Activated T-cell treated with anti-CD3 and anti-CD28 coated beads, Interleukin-2, amount 50 U/mL, for 24 hours (primary cell): Measurements from ENCODE around the gene PHRF1.
"Not testable (repeated sequence)": the region's sequence is repeated elsewhere in the genome, so short reads cannot be mapped to it uniquely, and the experiment has no call there.

Experiments
- DNase-seq: peaks from one replicate; pipeline ENCODE4 v3.0.0-alpha.2; 2020
- H3K27ac Mint-ChIP-seq: 2 replicates; pipeline ENCODE4 v1.8.0; 2020; ENCODE audit warnings: mild to moderate bottlenecking, mixed read lengths
- H3K27me3 Mint-ChIP-seq: 2 replicates; pipeline ENCODE4 v1.8.0; 2020; ENCODE audit warnings: mixed read lengths
- H3K36me3 Mint-ChIP-seq: 2 replicates; pipeline ENCODE4 v1.8.0; 2020; ENCODE audit warnings: low read depth, mixed read lengths
- H3K4me1 Mint-ChIP-seq: 2 replicates; pipeline ENCODE4 v1.8.0; 2020; ENCODE audit warnings: low read depth, mixed read lengths
- H3K4me3 Mint-ChIP-seq: 2 replicates; pipeline ENCODE4 v1.8.0; 2020; ENCODE audit warnings: mild to moderate bottlenecking, moderate library complexity, mixed read lengths
- H3K9me3 Mint-ChIP-seq: 2 replicates; pipeline ENCODE4 v1.8.0; 2020; ENCODE audit warnings: mixed read lengths

The PHRF1 gene

DNA sequence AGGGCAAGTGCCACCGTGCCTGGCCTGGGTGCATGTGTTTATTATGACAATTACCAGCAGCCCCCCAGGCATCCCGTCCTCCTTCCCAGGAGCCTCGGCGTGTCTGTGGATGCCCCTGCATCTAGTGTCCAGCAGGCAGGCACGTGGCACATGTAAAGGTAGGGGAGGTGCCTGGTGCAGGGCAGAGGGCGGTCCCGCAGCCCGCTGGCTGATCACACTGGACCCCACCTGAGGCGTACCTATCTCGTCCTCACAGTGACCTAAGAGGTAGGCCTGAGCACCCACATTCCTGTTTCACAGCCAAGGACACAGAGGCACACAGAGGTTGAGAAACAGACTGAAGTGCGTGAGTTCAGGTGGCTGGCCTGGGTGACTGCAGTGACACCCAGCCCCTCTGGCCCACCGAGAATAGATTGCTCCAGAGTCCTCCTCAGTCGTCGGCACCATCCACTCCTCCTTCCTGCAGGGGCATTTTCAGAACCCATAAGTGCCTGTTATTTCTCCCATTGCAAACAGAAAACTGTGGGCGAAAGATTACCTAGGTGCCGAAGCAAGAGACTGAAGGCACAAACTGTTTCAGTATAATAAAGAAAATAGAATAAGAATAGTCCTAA lies 3.0 kb upstream of the PHRF1 start:
- H3K9me3 Mint-ChIP-seq: no peaks in the 10 kb centered on the region
- H3K27me3 Mint-ChIP-seq: peaks cover 8% of the 10 kb centered on the region
- no peak overlapping the region for H3K27ac Mint-ChIP-seq
- no peak overlapping the region for H3K4me3 Mint-ChIP-seq
- H3K36me3 Mint-ChIP-seq: peaks cover 16% of the 10 kb centered on the region
- H3K4me1 Mint-ChIP-seq: peaks cover 28% of the 10 kb centered on the region
- DNase-seq: no peak

DNA sequence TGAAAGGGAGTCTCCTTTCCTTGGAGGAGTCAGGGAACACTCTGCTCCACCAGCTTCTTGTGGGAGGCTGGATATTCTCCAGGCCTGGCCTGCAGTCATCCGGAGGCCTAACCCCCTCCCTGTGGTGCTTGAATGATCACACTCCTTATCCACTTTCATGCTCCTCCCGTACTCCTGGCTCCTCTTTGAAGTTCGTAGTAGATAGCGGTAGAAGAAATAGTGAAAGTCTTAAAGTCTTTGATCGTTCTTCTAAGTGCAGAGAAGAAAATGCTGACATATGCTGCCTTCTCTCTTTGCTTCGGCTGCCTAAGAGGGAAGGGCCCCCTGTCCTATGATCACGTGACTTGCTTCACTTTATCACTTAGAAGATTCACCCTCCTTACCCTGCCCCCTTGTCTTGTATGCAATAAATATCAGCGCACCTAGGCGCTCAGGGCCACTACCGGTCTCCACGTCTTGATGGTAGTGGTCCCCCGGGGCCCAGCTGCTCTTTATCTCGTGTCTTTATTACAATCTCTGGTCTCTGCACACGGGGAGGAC lies 2.2 kb upstream of the PHRF1 start:
- not testable (repeated sequence) for DNase-seq, H3K27ac Mint-ChIP-seq, H3K9me3 Mint-ChIP-seq, H3K27me3 Mint-ChIP-seq
- H3K36me3 Mint-ChIP-seq: peaks cover 25% of the 10 kb centered on the region
- peaks cover 36% of the 10 kb centered on the region for H3K4me1 Mint-ChIP-seq
- peak overlapping the region; percentile 82 for H3K4me3 Mint-ChIP-seq

DNA sequence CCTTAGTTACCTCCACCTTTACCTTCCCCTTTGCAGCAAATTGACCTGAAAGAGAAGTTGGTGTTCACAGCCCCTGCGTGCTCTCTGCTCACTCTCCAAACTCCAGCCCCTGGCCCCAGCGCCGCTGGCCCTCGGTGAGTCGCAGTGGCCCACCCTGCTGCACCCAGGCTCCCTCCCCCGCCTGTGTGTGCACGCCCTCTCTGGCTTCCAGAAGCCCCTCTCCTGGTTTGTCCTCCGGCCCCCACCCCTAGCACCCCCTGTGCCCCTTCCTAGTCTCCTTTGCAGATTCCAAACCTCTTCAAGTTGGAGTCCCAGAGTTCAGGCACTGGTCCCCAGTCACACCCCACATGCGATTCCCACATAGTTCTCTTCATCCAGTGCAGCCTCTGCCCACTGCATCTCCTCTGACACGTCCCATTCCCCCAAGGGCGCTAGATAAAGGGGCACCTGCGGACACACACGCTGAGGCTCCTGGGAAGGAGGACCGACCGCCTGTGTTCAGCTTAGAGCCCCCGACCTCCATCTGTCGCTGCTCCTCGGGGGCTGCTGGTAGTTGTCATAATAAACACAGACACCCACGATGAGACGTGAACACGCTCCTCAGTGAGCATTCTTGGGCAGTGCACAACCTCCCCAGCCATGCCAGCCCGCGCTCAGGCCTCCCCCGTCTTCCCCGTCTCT lies 1.5 kb upstream of the PHRF1 start:
- peaks cover 41% of the 10 kb centered on the region for H3K4me1 Mint-ChIP-seq
- H3K27me3 Mint-ChIP-seq: peaks cover 8% of the 10 kb centered on the region
- H3K27ac Mint-ChIP-seq: peak overlapping the region; percentile 72
- peak overlapping the region; percentile 82 for H3K4me3 Mint-ChIP-seq
- DNase-seq: no peak
- no peaks in the 10 kb centered on the region for H3K9me3 Mint-ChIP-seq
- H3K36me3 Mint-ChIP-seq: peaks cover 30% of the 10 kb centered on the region

DNA sequence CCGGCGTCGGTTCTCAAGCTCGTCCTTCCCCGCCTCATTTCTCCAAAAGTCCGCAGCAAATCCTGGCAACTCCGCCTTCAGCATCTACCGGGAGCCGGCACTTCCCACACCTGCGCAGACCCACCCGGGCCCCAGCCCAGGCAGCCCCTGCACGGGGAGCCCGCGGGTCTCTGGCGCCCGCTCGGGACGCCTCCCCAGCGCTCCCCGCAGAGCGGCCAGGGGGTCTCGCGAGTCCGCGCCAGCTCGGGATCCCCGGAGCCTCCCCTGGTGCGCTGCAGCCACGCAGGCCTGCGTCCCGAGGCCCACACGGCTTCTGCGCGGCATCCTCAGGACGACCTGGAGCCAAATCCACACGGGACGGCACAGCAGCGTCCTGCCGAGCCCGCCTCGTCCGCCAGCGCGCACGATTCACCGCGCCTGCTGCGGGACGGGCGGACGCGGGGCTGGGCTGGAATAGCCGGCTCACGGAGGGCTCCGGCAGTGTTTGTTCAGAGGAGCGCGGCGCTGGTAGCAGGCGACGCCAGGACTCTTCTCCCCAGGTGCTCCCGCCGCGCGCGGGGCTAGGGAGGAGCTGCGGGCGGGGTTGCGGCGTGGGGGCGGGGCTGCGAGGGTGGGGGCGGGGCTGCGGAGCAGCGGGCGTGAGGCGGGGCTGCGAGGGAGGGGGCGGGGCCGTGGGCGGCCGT lies 816 bp upstream of the PHRF1 start:
- Mint-ChIP-seq H3K27me3 (peaks cover 8% of the 10 kb centered on the region), H3K9me3 (no peaks in the 10 kb centered on the region), H3K36me3 (peaks cover 35% of the 10 kb centered on the region), H3K27ac (peak overlapping the region; percentile 72), H3K4me1 (peaks cover 48% of the 10 kb centered on the region), H3K4me3 (peak overlapping the region; percentile 82)
- no peak for DNase-seq

DNA sequence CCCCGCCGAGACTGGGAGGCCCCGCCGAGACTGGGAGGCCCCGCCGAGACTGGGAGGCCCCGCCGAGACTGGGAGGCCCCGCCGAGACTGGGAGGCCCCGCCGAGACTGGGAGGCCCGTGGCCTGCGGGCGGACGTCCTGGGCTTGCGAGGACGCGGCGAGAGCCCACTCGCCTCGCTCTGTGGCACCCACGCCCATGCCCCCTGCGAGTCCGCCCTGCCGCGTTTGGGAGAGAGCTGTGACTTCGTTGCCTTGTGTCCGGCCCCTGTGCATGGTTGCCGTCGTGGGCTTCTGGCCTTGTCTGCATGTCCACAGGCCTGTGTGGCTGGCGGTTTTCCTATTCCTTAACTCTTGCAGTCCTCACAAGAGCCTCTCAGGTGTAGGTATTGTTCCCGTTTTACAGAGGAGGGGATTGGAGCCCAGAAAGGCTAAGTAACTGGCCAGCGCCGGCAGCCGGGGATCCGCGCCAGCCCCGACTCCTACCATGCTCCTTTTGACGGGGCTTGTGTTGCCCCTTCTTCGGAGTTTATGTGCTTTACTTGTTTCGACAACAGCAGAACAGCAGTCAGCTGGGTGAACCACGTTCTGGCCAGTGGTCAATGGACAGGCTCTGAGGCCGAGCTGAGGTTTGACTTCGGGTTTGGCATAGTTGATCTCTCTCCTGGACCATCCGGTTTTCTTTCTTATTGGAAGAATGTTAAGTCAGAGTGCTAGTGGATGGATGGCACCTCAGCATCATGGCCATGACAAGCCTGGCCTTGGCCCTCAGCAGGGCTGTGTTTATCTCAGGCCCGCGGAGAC lies 741 bp downstream of the PHRF1 start:
- Mint-ChIP-seq H3K4me3 (peak overlapping the region; percentile 91), H3K9me3 (no peaks in the 10 kb centered on the region), H3K27ac (peak overlapping the region; percentile 94), H3K36me3 (peaks cover 51% of the 10 kb centered on the region), H3K27me3 (peaks cover 8% of the 10 kb centered on the region), H3K4me1 (peaks cover 58% of the 10 kb centered on the region)
- DNase-seq: no peak

DNA sequence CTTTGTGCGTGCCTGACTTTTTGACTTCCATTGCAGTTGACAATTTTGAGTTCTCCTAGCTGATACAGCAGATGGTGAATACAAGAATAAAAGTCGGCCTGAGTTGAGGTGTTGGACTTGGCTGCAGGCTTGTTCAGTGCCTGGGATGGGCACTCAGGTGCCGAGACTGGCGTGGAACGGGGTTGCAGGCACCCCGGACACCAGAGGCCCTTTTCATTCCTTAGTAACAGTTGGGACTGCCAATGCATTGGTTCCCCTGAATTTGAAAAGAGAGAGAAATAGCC lies 1.3 kb downstream of the PHRF1 start:
- Mint-ChIP-seq H3K9me3 (no peaks in the 10 kb centered on the region), H3K4me3 (peak overlapping the region; percentile 91), H3K27me3 (peaks cover 8% of the 10 kb centered on the region), H3K4me1 (peaks cover 58% of the 10 kb centered on the region), H3K36me3 (peaks cover 56% of the 10 kb centered on the region), H3K27ac (peak overlapping the region; percentile 94)
- no peak for DNase-seq

DNA sequence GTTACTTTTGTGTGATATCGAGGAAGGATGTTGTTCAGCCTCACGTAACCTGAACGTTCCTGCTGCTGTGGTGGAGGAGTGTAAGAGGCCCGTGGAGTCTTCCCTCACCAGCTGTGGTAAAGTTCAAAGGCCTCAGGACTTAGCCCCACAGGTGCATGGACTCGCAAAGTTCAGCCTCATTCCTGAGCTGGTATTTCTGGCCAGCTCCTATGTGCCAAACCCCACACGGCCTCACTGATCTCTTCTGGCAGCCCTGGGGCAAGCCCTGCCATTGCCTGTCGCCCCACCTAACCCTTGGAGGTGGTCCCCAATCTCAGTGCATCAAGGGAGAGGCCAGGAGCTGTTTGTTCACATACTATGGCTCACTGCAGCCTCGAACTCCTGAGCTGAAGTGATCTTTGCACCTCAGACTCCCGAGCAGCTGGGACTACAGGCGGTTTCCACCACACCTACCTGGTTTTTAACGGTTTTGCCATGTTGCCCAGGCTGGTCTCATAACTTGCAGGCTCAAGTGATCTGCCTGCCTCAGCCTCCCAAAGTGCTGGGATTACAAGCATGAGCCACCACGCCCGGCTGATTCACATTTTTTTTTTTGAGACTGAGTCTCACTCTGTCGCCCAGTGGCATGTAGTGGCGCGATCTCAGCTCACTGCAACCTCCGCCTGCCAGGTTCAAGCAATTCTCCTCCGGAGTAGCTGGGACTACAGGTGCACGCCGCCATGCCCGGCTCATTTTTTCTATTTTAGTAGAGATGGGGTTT lies 2.2 kb downstream of the PHRF1 start:
- peak overlapping the region; percentile 94 for H3K27ac Mint-ChIP-seq
- no peaks in the 10 kb centered on the region for H3K9me3 Mint-ChIP-seq
- H3K27me3 Mint-ChIP-seq: peaks cover 8% of the 10 kb centered on the region
- peaks cover 56% of the 10 kb centered on the region for H3K4me1 Mint-ChIP-seq
- no peak for DNase-seq
- H3K36me3 Mint-ChIP-seq: peaks cover 64% of the 10 kb centered on the region
- H3K4me3 Mint-ChIP-seq: peak overlapping the region; percentile 91

DNA sequence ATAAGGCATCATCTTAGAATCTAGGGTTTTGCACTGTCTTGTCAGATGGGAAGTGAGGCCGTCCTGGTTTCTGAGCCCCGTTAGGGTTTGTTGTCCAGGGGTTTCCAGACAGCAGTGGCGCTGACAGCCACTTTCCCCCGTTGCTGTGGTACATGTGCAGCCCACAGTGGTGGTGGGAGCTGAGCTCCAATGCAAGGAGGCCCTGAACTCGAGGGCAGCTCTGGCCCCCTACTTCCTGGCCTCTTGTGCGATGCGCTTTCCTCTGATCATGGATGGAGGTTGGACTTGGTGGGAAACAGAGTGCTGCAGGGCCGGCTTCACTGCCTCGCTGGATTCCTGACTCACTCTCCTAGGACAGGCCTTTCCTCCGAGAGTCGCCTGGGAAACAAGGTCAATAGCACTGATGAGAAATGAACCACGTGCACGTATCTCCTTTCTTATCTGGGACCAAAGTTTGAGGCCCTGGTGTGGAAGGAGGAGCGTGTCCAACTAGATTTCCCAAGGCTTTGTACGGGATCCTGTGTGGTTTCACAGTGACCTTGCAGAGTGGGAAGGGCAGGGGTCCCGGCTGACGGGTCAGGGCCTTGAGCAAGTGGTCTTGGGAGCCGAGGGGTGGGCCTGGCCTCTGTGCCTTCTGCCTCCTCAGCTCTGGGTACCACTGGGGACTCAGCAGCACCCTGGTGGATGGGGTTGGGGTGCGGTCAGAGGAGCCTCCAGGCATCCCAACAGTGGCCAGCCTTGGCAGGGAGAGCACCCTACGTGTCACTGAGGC lies 3.7 kb downstream of the PHRF1 start:
- Mint-ChIP-seq H3K9me3 (no peaks in the 10 kb centered on the region), H3K27me3 (peaks cover 3% of the 10 kb centered on the region), H3K4me1 (peaks cover 46% of the 10 kb centered on the region), H3K4me3 (peak overlapping the region; percentile 15), H3K36me3 (peaks cover 74% of the 10 kb centered on the region), H3K27ac (peak overlapping the region; percentile 94)
- DNase-seq: no peak

DNA sequence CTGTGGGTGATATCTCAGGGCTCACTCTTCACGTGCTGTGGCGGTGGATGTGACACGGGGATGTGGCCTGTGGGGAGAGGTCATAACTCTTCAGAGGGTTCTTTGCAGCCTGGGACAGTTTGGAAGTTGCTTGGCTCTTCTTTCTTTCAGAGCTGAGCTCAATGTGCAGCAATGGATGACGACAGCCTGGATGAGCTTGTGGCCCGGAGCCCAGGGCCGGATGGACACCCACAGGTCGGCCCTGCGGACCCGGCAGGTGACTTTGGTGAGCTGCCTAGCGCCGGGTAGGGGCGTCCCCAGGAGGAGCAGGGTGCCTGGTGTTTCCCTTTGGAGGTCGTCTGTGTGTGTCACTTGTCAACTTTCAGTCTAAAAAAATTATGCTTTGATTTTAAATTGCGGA lies 5.1 kb downstream of the PHRF1 start:
- Mint-ChIP-seq H3K4me3 (no peak overlapping the region), H3K4me1 (peaks cover 48% of the 10 kb centered on the region), H3K36me3 (peaks cover 76% of the 10 kb centered on the region), H3K9me3 (no peaks in the 10 kb centered on the region), H3K27me3 (no peaks in the 10 kb centered on the region), H3K27ac (peak overlapping the region; percentile 74)
- DNase-seq: no peak

DNA sequence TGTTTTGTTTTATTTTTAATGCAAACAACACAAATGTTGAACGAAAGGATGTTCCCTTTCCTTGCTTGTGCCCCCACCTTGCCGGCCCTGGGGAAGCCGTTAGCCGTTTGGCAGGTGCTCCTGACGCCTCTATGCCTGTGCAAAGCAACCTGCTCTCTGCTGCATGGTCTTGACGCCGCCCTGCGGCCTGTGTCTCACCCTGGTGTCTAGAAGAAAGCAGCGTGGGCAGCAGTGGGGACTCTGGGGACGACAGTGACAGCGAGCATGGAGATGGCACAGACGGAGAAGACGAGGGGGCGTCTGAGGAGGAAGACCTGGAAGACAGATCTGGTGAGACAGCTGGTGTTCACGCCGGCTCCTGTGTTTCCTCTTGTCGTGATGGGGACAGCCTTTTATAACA lies 5.5 kb downstream of the PHRF1 start:
- no peak overlapping the region for H3K4me3 Mint-ChIP-seq
- H3K36me3 Mint-ChIP-seq: peaks cover 80% of the 10 kb centered on the region
- H3K27ac Mint-ChIP-seq: peak overlapping the region; percentile 74
- no peaks in the 10 kb centered on the region for H3K9me3 Mint-ChIP-seq
- DNase-seq: no peak
- peaks cover 52% of the 10 kb centered on the region for H3K4me1 Mint-ChIP-seq
- no peaks in the 10 kb centered on the region for H3K27me3 Mint-ChIP-seq

DNA sequence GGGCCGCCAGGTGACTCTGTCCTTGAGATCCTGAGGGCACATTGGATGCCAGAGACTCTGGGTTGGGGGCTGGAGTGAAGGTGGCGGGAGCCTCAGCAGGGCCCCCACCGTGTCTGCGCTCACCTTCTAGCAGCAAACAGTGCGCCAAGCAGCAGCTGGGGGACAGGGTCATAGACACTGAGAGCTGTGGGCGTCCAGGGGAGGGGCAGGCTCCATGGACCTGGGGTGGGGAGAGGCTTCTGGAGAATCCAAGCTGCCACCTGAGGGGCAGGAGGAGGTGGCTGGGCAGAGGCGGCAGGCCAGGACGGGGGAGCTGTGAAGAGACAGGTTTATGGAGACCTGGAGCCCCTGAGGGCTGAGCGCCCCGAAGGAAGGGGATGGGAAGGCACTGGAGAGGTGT lies 8.0 kb downstream of the PHRF1 start:
- Mint-ChIP-seq H3K27ac (peak overlapping the region; percentile 68), H3K36me3 (peaks cover 82% of the 10 kb centered on the region), H3K4me1 (peaks cover 51% of the 10 kb centered on the region), H3K9me3 (no peaks in the 10 kb centered on the region), H3K4me3 (no peak overlapping the region), H3K27me3 (no peaks in the 10 kb centered on the region)
- DNase-seq: no peak

DNA sequence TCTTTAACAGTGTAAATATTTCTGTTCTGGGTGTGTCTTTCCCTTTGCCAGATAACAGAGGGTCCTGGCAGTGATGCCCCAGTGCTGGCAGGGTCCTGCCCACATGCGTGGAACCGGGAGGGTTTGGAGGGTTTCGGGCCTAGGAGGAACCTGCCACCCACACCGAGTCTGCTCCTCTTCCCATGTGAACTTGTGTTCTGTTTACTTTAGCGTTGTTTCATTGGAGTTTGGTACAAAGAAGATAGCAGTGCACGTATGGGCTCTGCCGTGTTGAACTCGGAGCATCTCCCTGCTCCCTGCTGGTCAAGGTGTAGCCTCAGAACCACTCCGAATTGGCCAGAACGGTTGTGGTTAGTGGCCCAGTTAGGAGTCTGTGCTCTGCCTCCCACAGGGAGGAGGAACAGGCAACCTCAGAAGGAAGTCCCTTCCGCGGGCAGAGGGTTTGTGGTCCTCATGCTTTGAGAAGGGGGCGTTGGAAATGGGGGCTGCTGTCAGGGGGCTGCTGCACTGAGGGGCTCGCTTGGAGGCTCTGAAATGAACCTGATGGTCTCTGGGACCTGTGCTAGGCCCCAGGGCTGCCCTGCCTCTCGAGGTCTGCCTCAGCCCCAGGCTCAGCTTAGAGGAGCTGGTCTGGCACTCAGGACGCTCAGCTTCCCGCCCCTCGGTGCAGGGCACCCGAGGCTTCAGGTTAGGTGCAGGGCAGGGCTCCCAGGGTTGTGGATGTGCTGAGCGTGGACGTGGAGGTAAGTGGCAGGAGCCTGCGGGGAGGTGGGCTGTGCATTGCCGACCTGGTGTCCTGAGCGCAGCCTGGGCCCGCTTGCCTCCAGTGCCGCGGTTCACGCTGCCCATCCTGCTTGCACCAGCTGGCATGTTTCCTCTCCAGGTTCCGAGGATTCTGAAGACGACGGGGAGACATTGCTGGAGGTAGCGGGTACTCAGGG lies 10.4 kb downstream of the PHRF1 start:
- DNase-seq: no peak
- peak overlapping the region; percentile 96 for H3K27ac Mint-ChIP-seq
- H3K27me3 Mint-ChIP-seq: no peaks in the 10 kb centered on the region
- H3K4me1 Mint-ChIP-seq: peaks cover 33% of the 10 kb centered on the region
- peaks cover 84% of the 10 kb centered on the region for H3K36me3 Mint-ChIP-seq
- no peak overlapping the region for H3K4me3 Mint-ChIP-seq
- H3K9me3 Mint-ChIP-seq: no peaks in the 10 kb centered on the region
